HG02973 (cell line): ENCODE results near the gene MED16.

Source experiments
- ATAC-seq: cut with Tn5 transposase; IDR thresholded peaks from one replicate; pipeline ENCODE4 v1.9.1; 2021; ENCODE audit warnings: moderate library complexity; ENCODE audit not compliant: unreplicated experiment

Gene MED16

DNA sequence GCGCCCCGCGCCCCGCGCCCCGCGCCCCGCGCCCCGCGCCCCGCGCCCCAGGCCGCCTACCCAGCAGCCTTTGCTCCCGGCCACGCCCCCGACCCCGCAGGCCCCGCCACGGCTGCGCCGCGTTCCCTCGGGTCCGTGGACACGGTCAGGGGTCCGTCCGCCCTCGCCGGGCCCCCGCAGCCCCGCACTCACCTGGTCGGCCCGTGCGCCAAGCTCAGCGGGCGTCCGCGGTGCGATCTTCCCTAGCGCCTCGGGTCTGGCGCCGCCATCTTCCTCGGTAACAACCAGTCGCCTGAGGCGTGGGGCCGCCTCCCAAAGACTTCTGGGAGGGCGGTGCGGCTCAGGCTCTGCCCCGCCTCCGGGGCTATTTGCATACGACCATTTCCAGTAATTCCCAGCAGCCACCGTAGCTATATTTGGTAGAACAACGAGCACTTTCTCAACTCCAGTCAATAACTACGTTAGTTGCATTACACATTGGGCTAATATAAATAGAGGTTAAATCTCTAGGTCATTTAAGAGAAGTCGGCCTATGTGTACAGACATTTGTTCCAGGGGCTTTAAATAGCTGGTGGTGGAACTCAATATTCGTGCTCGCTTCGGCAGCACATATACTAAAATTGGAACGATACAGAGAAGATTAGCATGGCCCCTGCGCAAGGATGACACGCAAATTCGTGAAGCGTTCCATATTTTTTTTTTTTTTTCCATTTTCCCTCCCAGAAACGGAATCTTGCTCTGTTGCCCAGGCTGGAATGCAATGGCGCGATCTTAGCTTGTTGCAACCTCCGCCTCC, at the start of gene MED16, which contains the start of gene RNU6-9:
TSS of gene MED16 (minus strand) at position 294 of the 796 bp plus-strand sequence. CDS start 2,056 bp downstream, outside the sequence.
TSS of gene RNU6-9 (plus strand) at position 591 of the 796 bp plus-strand sequence.
- peak; percentile 77 for ATAC-seq

- ATAC-seq: no peak
These were observed 49.2 kb upstream of the MED16 start for GRCh38 chr19:942133-942645.

DNA sequence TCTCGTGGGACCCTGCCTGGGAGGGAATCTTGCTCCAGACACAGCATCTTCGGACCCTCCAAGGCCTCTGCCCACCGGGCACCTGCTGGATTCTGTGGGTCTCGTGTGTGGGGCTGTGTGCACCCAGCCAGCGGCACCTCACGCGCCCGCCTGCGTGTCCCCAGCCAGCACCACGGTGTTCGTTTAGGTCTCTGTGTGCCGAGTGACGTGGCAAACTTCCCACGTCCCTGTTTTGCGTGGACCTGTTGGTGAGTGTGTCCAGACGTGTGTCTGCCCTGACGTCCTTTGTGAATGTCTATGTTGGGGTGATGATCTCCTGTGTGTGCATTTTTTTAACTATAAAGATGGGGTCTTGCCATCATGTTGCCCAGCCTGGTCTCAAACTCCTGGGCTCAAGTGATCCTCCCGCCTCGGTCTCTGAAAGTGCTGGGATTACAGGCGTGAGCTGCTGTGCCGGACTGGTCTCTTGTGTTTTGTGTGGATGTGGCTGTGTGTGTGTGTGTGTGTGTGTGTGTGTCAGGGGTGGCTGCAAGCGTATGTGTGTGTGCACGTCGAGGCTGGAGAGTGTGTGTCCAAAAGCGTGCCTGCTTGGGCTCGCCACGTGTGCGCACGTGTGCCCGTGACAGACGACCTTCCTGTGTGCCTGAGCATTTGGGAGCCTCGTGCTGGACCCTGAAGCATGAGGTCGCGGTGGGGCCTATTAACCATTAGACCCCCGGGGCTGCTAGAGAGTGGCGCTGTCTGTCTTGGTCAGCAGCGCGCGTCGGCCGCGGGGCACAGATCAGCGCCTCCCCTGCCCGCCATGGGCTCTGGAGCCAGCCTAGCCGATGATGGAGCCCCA, 48.5 kb upstream of the MED16 start:
- no peak for ATAC-seq

GRCh38 chr19:940591-941291, 47.8 kb upstream of the MED16 start:
- no peak for ATAC-seq

GRCh38 chr19:939922-940321, 46.9 kb upstream of the MED16 start:
- ATAC-seq: no peak

DNA sequence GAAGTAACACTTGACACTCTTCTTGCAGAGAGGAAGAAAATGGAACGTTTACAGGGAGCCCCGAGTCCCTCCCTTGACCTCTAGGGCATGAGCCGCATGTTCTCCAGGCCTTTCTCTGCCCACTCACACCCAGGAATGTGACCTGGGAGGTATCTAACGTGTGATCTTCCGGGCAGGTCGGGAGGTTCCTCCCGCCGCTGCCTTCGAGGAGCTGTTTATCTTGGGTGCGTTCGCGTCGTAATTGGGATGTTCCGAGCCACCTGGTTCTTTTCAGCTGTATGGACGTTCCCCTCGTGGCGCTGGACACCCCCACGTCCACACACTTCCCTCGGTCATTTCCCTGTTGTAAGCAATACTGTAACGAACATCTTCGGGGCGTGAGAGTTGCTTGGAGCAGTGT, 46.5 kb upstream of the MED16 start:
- ATAC-seq: no peak

DNA sequence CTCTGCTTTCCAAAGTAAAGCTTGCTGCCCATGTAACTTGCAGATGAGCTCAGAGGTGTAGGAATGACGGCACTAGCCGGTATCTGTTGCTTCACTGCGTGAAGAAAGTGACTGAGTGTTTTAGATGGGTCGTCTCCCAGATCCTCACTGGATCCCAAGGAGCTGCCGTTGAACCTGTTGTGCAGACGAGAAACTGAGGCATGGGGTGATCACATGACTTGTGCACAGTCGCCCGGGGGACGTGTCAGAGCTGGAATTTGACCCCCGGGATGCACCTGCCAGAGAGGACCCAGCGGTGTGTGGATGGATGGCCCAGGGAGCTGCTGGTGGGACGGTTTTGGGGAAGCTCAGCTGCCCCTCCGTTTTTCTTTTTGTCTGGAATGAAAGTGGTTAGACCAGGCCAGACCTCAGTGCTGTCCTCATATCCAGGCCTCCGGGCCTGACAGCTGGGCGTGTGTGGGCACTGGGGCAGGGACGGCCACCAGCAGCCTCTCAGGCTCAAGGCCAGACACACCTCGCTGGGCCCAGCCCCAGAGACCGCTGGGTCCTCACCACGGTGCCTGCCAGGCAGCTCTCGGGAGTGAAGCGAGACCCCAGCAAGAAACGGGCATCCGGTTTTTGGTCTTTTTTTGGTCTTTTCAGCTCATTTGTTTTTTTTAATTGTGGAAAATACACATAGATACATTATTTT, 45.4 kb upstream of the MED16 start:
- no peak for ATAC-seq

DNA sequence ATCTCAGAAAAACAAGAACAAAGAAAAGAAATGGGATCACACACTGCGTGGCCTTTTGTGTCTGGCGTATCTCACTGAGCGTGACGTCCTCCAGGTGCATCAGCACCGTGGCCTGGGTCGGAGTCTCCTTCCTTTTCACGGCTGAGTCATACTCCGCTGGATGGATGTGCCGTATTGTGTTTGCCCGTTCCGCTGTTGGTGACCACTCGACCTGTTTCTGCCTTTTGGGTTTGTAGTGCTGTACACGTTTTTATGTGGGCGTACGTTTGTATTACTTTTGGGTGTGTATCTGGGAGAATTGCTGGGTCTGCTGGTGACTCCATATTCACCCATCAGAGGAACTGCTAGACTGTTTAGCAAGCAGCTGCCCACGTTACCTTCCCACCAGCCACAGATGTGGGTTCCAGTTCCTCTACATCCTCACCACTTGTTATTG, 44.3 kb upstream of the MED16 start:
- ATAC-seq: no peak

- ATAC-seq: no peak
These were observed 43.2 kb upstream of the MED16 start for GRCh38 chr19:936175-936546.

DNA sequence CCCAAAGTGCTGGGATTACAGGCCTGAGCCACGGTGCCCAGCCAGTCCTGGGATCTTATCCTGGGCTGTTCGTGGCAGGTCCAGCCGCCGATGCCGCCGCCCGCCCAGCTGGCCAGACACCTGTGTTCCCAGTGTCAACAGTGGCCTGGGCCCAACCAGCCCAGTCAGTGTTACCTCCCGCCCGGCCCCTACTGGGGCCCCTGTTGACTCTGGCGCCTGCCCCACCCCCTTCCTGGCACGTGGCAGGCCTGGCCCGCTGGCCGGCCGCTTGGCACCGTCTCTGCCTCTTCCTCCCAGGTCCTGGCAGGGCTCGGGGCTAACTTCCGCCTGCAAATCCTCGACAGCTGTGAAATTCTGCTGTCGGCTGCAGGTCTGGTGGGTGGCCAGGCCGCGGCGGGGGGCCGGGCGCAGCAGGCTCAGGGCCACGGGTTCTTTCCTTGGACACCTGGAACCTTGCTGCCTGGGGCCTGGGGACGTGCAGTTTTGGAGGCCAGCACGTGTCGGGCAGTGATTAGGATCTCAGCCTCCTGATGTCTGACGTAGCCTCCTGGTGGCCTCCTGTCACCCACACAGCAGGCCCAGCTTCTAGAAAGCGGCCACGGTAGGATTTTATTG, 42.0 kb upstream of the MED16 start:
- no peak for ATAC-seq

DNA sequence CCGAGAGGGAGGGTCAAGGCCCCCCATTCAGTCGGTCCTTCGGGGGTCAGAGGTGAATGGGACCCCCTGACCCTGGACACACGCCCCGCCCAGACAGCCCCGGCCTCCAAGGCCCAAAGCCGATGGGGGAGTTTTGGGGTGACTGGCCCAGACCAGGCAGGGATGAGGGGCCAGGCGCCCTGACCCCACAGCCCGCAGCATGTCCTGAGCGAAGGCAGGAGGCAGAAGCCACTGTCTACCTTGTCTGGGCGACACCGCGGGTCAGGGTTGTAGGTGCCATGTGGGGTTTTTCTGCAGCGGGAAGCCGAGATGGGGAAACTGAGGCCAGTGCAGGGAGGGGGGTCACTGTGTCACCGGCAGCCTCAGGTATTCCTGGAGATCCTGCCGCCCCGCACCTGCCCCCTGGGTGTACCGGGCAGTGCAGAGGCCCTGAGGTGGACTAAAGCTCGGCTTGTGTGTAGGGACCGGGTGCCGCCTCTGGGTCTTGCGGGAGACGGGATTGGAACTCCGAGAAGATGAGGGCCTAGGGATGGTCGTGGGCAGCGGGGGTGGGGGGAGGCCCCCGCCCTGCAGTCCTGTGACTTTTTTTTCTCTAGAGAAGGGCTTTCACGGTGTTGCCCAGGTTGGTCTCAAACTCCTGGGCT, 41.3 kb upstream of the MED16 start:
- no peak for ATAC-seq

- ATAC-seq: no peak
These were observed 40.5 kb upstream of the MED16 start for GRCh38 chr19:933553-933882.

DNA sequence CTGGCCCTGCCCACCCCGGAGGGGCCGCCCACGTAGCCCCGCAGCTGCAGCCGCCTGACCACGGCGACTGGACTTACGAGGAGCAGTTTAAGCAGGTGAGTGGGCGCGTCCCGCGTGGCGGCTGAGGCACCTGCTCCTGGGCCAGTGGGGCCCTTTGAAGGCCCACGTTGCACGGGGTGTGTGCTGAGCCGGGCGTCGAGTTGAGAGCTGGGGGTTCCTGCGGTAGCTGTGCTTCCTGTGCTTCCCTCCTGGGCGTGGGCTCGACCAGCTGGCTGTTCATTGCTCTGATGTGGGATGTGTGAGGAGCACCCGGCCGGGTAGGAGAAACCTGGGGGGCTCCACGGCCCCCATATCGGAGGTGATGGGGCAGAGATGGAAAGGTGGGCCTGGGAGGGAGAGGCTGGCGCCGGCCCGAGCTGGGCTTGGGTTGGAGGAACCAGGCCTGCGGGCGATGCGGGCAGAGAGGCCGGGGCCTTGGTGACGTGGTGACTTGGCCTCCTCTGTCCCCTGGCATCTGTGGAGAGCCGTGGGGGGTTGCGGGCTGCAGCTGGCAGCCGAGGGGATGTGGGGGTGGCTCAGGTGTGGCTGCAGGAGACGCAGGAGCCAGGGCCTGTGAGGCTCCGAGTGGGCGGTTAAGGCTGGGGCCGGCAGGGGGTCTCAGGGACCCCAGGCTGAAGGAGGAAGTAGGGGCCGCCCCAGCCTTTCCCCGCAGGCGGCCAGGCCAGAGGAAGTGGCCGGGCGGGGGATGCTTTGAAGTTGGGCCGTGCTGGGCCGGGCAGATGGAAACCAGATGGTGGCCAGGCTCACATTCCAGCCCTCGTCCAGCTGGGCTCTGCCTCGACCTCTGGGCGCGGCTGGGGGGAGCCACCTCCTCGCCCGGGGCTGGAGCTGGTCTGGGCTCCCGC, 39.9 kb upstream of the MED16 start:
- ATAC-seq: no peak

- no peak for ATAC-seq
These were observed 39.1 kb upstream of the MED16 start for GRCh38 chr19:931860-932647.

DNA sequence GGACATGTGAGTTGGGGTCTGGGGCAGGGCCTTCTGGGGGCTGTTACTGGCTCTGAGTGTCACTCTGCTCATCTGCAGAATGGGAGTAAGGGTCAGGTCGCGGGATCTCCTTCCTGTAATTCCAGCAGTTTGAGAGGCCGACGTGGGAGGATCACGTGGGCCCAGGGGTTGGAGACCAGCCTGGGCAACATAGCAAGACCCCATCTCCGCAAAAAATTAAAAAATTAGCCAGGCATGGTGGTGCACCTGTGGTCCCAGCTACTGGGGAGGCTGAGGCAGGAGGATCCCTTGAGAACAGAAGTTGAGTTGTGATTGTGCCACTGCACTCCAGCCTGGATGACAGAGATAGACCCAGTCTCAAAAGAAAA, 36.9 kb upstream of the MED16 start:
- no peak for ATAC-seq

- no peak for ATAC-seq
These were observed 36.4 kb upstream of the MED16 start for GRCh38 chr19:929203-929890.

GRCh38 chr19:928471-929202, 35.6 kb upstream of the MED16 start:
- ATAC-seq: no peak
